ENCODE results near the gene RASA3. TPM values are rescaled to one million over a fixed set of nuclear protein-coding genes. Genes with fewer than 3 reads are reported as not detected.

The RASA3 gene
- total RNA-seq, 1 donor from 2014 or later: 44.8 TPM

DNA sequence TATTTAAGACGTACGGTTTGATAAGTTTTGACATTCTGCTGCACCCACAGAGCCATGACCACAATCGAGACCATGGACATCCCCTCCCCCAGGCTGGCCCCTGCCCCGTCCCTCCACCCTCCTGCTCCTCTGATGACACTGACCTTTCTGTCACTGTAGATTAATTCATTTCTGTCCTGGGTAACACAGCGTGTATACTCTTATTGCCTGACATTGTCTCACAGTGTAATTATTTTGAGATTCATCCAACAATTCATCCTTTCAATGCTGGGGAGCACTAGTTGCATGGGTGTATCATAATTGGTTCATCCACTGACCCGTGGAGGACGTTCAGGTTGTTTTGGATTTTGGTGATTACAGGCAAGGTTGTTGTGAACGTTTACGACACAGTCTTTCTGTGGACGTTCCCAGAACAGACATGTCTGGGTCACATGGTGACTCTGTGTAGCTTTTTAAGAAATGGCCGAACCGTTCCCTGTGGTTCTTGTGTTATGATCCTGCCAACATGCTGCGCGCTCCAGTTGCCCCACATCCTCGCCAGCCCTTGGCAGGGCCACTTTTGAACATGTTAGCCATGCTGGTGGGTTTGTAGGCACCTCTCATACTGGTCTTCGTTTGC lies 200.5 kb downstream of the RASA3 start:
- Mint-ChIP-seq H3K4me3 (ENCODE audit: unreplicated experiment) (no peak overlapping the region), H3K27ac (ENCODE audit: unreplicated experiment) (no peak overlapping the region), H3K36me3 (ENCODE audit: unreplicated experiment) (no peaks in the 10 kb centered on the region), H3K27me3 (ENCODE audit: unreplicated experiment) (no peaks in the 10 kb centered on the region), H3K9me3 (ENCODE audit: unreplicated experiment) (peaks cover 4% of the 10 kb centered on the region), H3K4me1 (ENCODE audit: unreplicated experiment) (peaks cover 9% of the 10 kb centered on the region)
- DNase-seq (ENCODE audit: extremely low spot score, unreplicated experiment): peak; percentile 64
- TF ChIP-seq CTCF (IDR thresholded peaks at IDR 0.05): no peak

DNA sequence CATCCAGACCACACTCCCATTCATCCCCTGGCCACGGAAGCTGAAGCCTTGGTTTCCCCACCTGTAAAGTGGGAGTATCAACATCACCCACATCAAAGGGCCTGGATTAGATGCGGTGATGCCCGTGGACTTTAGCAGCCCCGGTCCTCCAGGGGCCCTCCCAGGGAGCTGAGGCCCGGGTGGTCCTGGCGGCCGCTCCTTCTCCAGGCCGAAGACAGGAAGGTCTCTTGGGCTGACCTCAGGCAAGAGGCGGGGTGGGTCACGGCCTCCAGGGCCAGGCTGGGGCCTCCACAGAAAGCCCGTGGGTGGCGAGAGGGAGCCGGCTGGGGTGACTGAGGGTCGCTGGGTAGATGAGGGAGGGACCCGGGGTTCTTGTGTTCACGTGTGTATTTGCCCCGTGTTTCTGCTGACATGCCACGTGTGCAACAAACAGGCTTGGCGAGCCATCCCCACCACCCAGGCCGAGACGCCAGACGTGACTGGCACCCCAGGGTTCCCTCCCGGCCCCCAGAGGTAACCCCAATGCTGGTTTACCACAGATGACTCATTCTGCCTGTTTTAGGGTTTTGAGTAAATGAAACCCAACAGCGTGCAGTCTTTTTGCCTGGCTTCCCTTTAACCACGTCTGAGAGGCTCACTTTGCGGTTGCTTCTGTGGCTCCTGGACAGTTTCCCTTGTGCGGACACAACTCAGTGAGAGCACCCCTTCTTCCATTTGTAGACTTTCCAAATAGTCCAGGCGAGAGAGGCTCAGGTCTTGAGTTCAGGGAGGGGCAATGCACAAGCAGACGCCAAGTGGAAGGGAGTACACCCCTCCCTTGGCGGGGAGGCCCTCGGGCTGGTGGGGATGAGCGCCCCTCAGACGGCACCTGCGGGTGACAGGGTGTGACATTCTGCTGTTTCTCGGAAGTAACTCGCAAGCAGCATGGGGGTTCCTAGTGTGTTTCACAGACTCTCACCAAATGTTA lies 201.5 kb downstream of the RASA3 start:
- no peaks in the 10 kb centered on the region for H3K36me3 Mint-ChIP-seq (ENCODE audit: unreplicated experiment)
- no peak for TF ChIP-seq CTCF (IDR thresholded peaks at IDR 0.05)
- peak; percentile 82 for DNase-seq (ENCODE audit: extremely low spot score, unreplicated experiment)

DNA sequence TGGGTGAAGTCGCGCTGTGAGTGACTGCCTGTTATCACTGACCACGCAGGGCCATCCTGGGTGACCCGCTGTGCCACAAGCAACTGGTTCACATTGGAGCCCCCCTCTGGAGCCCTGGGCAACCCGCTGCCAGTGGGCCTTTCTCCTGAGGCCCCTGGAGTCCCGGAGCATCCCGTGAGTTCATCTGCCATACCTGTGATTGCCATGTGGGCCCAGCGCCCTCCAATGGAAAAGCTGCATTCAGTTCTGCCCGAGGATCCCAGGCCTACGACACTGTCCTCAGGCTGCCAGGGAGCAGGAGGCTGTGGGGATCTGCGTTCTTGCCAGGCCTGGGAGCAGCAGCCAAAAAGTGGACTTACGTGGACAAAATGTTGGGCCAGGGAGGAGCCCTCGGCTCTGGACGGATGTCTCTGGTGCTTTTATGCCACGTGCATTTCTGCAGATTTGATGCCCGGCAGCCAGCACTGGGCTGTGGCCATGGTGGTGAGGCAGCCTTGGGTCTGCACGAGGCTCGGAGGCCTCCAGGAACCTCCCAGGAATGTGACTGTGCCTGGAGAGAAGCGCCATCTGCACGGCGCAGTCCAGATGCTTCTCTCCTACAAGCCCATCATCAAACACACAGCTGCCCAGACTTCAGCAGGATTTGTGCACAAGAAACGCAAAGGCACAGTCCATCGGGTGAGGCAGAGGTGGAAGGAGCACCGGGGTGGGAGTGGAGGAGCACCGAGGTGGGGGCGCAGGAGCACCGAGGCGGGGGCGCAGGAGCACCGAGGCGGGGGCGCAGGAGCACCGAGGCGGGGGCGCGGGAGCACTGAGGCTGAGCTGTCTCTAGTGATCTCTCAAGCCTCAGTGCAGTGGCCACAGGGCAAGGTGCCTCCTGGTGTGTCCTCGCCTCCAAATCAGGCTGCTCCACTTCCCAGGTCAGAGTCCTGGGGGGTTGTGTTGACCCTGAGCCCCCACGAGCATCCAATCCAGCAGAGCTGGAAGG lies 202.5 kb downstream of the RASA3 start:
- Mint-ChIP-seq H3K4me1 (ENCODE audit: unreplicated experiment) (peaks cover 2% of the 10 kb centered on the region), H3K27ac (ENCODE audit: unreplicated experiment) (no peak overlapping the region), H3K27me3 (ENCODE audit: unreplicated experiment) (no peaks in the 10 kb centered on the region), H3K4me3 (ENCODE audit: unreplicated experiment) (no peak overlapping the region), H3K9me3 (ENCODE audit: unreplicated experiment) (peaks cover 4% of the 10 kb centered on the region), H3K36me3 (ENCODE audit: unreplicated experiment) (no peaks in the 10 kb centered on the region)
- peak; percentile 78 for DNase-seq (ENCODE audit: extremely low spot score, unreplicated experiment)
- no peak for TF ChIP-seq CTCF (IDR thresholded peaks at IDR 0.05)

More for the DNA sequence above, 201.5 kb downstream of the RASA3 start:
- Mint-ChIP-seq H3K4me3 (ENCODE audit: unreplicated experiment) (no peak overlapping the region), H3K27me3 (ENCODE audit: unreplicated experiment) (no peaks in the 10 kb centered on the region), H3K27ac (ENCODE audit: unreplicated experiment) (no peak overlapping the region), H3K4me1 (ENCODE audit: unreplicated experiment) (peaks cover 9% of the 10 kb centered on the region), H3K9me3 (ENCODE audit: unreplicated experiment) (peaks cover 4% of the 10 kb centered on the region)

- DNase-seq (ENCODE audit: extremely low spot score, unreplicated experiment): peak; percentile 80
- Mint-ChIP-seq H3K9me3 (ENCODE audit: unreplicated experiment) (peaks cover 4% of the 10 kb centered on the region), H3K27me3 (ENCODE audit: unreplicated experiment) (no peaks in the 10 kb centered on the region), H3K36me3 (ENCODE audit: unreplicated experiment) (no peaks in the 10 kb centered on the region), H3K27ac (ENCODE audit: unreplicated experiment) (no peak overlapping the region), H3K4me3 (ENCODE audit: unreplicated experiment) (no peak overlapping the region), H3K4me1 (ENCODE audit: unreplicated experiment) (peaks cover 2% of the 10 kb centered on the region)
- no peak for TF ChIP-seq CTCF (IDR thresholded peaks at IDR 0.05)
Observed at GRCh38 chr13:113928685-113929627, 203.5 kb downstream of the RASA3 start.

Other genes with a start within 250 kb of the RASA3 start
- gene C13orf46, start 158.5 kb downstream of the RASA3 start, total RNA-seq: 2.4 and 2.9 TPM in 2 replicates
- not detected in 2 replicates for gene CFAP97D2, start 46.6 kb upstream of the RASA3 start, total RNA-seq
- 72.6 and 73.7 TPM in 2 replicates for gene CDC16, start 102.3 kb upstream of the RASA3 start, total RNA-seq
- 55.3 and 63.1 TPM in 2 replicates for gene UPF3A, start 149.0 kb upstream of the RASA3 start, total RNA-seq
- gene CHAMP1, start 181.9 kb upstream of the RASA3 start, total RNA-seq: 22.4 and 23.2 TPM in 2 replicates